ENCODE data around the gene HTT-AS. TPM values are rescaled to one million over a fixed set of nuclear protein-coding genes. Genes with fewer than 3 reads are reported as not detected.

The HTT-AS gene
- total and polyA plus RNA-seq, 8 donors, result not detected

- no peak for DNase-seq
- WGBS, 5 donors, result 26 to 55% (median 39%) methylated on average over 2 of the region's 2 CpGs
- Histone ChIP-seq H3K27ac (peak overlapping the region in 2 of 5 donors; percentile 33 to 56), H3K36me3 (peaks cover 27 to 65% (median 56%) of the 10 kb centered on the region in 4 donors), H3K27me3 (no peaks in the 10 kb centered on the region), H3K4me1 (peaks cover 19 to 59% (median 46%) of the 10 kb centered on the region in 4 donors), H3K4me3 (no peak overlapping the region), H3K9me3 (no peaks in the 10 kb centered on the region)
- intact Hi-C loops (cut with DNase I; ENCODE audit: low total_unique reads), result no loop called here
- TF ChIP-seq POLR2A (IDR thresholded peaks at IDR 0.05) (no peak), EP300 (IDR thresholded peaks at IDR 0.05) (no peak), CTCF (IDR thresholded peaks at IDR 0.05) (no peak), POLR2AphosphoS5 (IDR thresholded peaks at IDR 0.05) (no peak)
Observed at GRCh38 chr4:3119464-3119863, 45.1 kb upstream of the HTT-AS start.

- WGBS, 5 donors, result 47 to 74% (median 58%) methylated on average over 8 of the region's 8 CpGs
- DNase-seq, result no peak
- H3K4me3 ChIP-seq, result no peak overlapping the region
- no peaks in the 10 kb centered on the region for H3K27me3 ChIP-seq
- peaks cover 16 to 57% (median 40%) of the 10 kb centered on the region in 4 donors for H3K4me1 ChIP-seq
- H3K27ac ChIP-seq, result peak overlapping the region in 1 of 5 donors; percentile 5
- no peak for TF ChIP-seq EP300 (IDR thresholded peaks at IDR 0.05)
- TF ChIP-seq POLR2A (IDR thresholded peaks at IDR 0.05), result no peak
- no peak for TF ChIP-seq CTCF (IDR thresholded peaks at IDR 0.05)
- no peak for TF ChIP-seq POLR2AphosphoS5 (IDR thresholded peaks at IDR 0.05)
- H3K36me3 ChIP-seq, result peaks cover 27 to 77% (median 66%) of the 10 kb centered on the region in 4 donors
- intact Hi-C loops (cut with DNase I; ENCODE audit: low total_unique reads), result no loop called here
- no peaks in the 10 kb centered on the region for H3K9me3 ChIP-seq
Observed at GRCh38 chr4:3118312-3118711, 44.0 kb upstream of the HTT-AS start.

GRCh38 chr4:3116955-3117354 lies 42.6 kb upstream of the HTT-AS start:
- H3K27me3 ChIP-seq, result no peaks in the 10 kb centered on the region
- H3K4me1 ChIP-seq, result peaks cover 10 to 57% (median 38%) of the 10 kb centered on the region in 4 donors
- H3K36me3 ChIP-seq, result peaks cover 27 to 77% (median 68%) of the 10 kb centered on the region in 4 donors
- no peaks in the 10 kb centered on the region for H3K9me3 ChIP-seq
- 63 to 85% (median 84%) methylated on average over 2 of the region's 2 CpGs for WGBS, 5 donors
- H3K27ac ChIP-seq, result no peak overlapping the region
- no peak for DNase-seq
- no peak for TF ChIP-seq POLR2AphosphoS5 (IDR thresholded peaks at IDR 0.05)
- TF ChIP-seq CTCF (IDR thresholded peaks at IDR 0.05), result no peak
- no peak for TF ChIP-seq EP300 (IDR thresholded peaks at IDR 0.05)
- TF ChIP-seq POLR2A (IDR thresholded peaks at IDR 0.05), result no peak
- intact Hi-C loops (cut with DNase I; ENCODE audit: low total_unique reads), result no loop called here
- H3K4me3 ChIP-seq, result no peak overlapping the region

- DNase-seq, result no peak
- Histone ChIP-seq H3K36me3 (peaks cover 22 to 76% (median 66%) of the 10 kb centered on the region in 4 donors), H3K27me3 (no peaks in the 10 kb centered on the region), H3K27ac (peak overlapping the region in 3 of 5 donors; percentile 6 to 36 (median 28)), H3K4me3 (no peak overlapping the region), H3K9me3 (no peaks in the 10 kb centered on the region), H3K4me1 (peaks cover 8 to 60% (median 42%) of the 10 kb centered on the region in 4 donors)
- intact Hi-C loops (cut with DNase I; ENCODE audit: low total_unique reads), result no loop called here
- WGBS, 5 donors, result 85 to 90% (median 89%) methylated on average over 15 of the region's 15 CpGs
- no peak for TF ChIP-seq POLR2AphosphoS5 (IDR thresholded peaks at IDR 0.05)
Observed at GRCh38 chr4:3115637-3116270, 41.4 kb upstream of the HTT-AS start.

- TF ChIP-seq EP300 (IDR thresholded peaks at IDR 0.05) (no peak), POLR2A (IDR thresholded peaks at IDR 0.05) (no peak)
- H3K27me3 ChIP-seq, result no peaks in the 10 kb centered on the region
- DNase-seq, result no peak
- intact Hi-C loops (cut with DNase I; ENCODE audit: low total_unique reads), result no loop called here
- H3K27ac ChIP-seq, result peak overlapping the region in 2 of 5 donors; percentile 11 to 75
- WGBS, 5 donors, result 92 to 97% (median 94%) methylated on average over 6 of the region's 6 CpGs
- H3K36me3 ChIP-seq, result peaks cover 23 to 81% (median 74%) of the 10 kb centered on the region in 4 donors
- peaks cover 5 to 63% (median 39%) of the 10 kb centered on the region in 4 donors for H3K4me1 ChIP-seq
- no peak overlapping the region for H3K4me3 ChIP-seq
- no peaks in the 10 kb centered on the region for H3K9me3 ChIP-seq
Observed at GRCh38 chr4:3114377-3114776, 40.0 kb upstream of the HTT-AS start.

All from stomach (tissue), 9 donors.